D721Med (cell line): Measurements from ENCODE around the gene ACTR3C.

Experiments
- DNase-seq: peaks from one replicate; pipeline ENCODE4 v3.0.0; 2011; ENCODE audit warnings: low spot score; ENCODE audit not compliant: insufficient read length
- FAIRE-seq: peaks from 2 replicates; lab custom pipeline; 2011; peaks lifted over from hg19 to GRCh38; lab: Jason Lieb, UNC
- CTCF ChIP-seq: IDR thresholded peaks from 2 replicates; pipeline ENCODE4 v1.5.1; 2012; ENCODE audit warnings: mild to moderate bottlenecking, control low read depth; ENCODE audit not compliant: insufficient read depth; ENCODE audit errors: missing control alignments

Gene ACTR3C

DNA sequence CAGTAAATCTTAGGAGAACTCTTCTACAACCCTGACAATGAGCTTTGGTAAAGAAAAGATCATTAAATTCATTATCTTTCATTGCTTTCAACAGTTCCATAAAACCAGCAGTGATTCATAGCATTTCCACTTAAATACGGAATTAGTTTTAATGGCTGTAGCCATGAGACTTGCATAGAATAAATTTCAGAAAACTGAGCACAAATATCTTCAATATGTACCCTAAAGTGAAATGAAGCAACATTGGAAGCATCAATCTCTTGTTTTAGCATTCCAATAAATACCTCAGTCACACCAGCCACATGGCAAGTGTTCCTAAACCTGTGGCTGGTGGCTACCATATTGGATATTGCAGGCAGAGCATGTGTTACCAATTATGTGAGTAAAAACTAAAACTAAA lies 21.7 kb upstream of the ACTR3C start:
- TF ChIP-seq CTCF: no peak
- no peak for FAIRE-seq
- DNase-seq: no peak

- DNase-seq (no peak), FAIRE-seq (no peak)
- TF ChIP-seq CTCF: no peak
Observed at GRCh38 chr7:150344299-150344698, 21.0 kb upstream of the ACTR3C start.

DNA sequence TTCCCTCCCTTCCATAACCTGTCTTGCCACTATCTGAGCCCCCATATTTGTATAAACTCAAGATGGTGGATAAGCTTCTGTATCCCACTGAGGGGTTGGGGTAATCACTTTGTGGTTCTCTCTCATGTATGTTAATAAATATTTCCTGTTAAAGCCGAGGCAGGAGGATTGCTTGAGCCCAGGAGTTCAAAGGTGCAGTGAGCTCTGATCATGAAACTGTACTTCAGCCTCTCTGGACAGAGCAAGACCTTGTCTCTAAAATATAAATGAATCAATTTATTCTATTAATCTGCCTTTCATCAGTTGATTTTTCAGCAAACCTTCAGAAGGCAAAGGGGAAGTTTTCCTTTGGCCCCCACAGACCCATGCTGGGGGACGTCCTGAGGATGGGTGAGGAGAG lies 19.9 kb upstream of the ACTR3C start:
- TF ChIP-seq CTCF: no peak
- DNase-seq: no peak
- no peak for FAIRE-seq

GRCh38 chr7:150342121-150342408 lies 18.7 kb upstream of the ACTR3C start:
- DNase-seq: no peak
- no peak for TF ChIP-seq CTCF
- no peak for FAIRE-seq

DNA sequence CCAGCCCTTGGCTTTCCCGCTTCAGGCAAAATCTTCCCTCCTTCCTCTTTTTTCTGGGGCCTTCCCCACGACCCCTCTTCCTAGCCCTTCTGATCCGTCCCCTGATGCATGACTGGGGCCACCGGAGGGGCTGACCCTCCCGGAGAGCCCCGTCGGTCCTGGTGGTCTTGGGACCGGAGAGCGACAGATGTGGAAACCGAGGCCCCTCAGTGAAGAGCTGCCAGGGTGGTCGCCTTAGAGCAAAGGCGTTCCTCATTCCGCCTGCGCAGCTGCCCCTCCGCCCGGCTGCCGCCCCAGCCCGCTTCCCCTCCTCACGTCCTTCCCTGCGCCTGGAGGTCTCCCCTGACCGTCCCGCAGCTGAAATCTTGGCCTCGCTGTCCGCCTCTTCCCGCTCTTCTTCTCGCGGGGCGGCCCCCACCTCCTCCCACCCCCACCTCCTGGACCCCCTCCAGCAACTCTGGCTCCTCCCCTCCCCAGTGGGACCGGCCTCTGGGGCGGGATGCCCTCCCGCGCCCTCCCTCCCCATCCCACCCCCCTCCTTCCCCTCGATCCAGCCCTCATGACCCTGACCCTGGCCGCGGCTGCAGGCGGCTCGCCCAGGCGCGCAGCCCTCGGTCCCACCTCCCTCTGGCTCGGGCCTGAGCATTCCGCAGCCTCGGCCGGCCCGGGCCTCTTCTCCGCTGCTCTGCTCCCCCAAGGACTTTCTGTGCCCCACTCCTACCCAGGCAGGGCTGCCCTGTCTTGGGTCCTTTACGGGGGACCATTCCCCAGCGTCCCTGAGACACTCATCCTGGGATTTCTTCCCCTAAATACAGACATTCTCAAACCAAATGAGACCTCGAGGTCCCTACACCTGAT lies 18.1 kb upstream of the ACTR3C start, which contains the start of gene RARRES2:
RARRES2 (minus strand) TSS at position 367 of the 858 bp plus-strand sequence. CDS start 1,020 bp downstream, outside the sequence.
- no peak for FAIRE-seq
- no peak for DNase-seq
- no peak for TF ChIP-seq CTCF

- FAIRE-seq: no peak
- DNase-seq: no peak
- TF ChIP-seq CTCF: no peak
Observed at GRCh38 chr7:150340875-150341262, 17.5 kb upstream of the ACTR3C start.

DNA sequence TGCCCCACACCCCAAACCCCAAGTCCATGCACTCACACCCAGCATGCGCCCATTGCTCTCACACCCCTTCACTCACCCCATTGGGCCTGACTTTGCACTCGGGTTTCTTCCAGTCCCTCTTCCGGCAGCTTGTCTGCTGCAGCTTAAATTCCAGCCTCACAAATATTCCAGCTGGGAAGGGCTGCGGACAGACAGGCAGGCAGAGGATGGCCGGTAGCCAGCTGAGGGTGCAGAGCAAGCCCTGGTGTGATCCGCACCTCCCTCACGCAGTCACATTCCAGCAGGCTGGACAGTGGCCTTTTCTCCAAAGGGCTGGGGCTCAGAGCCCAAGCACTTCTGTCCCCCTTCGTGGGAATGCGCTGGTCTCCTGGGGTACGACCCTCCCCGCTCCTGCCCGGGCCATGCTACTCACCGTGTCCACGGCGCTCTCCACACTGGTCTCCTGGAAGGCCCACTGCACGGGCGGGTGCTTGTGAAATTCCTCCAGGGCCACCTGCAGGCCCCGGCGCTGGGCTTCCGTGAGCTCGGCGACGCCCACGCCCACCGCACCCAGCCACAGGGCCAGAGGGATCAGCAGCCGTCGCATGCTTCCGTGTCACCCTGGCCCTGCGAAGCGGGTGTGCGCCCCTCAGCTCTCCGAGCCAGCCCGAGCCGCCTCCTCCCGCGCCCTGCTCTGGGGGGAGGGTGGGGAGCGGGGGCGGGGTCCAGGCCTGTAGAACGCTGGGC lies 16.8 kb upstream of the ACTR3C start:
- no peak for TF ChIP-seq CTCF
- FAIRE-seq: no peak
- no peak for DNase-seq
